ENCODE results near the gene NMB. TPM values are rescaled to one million over a fixed set of nuclear protein-coding genes. Genes with fewer than 3 reads are reported as not detected.

The NMB gene
- total and polyA plus RNA-seq, 2 of the 13 experiments (the other 11 are each of a cell fraction or from before 2014, with no cell fraction given) = 10.4 to 25.4 TPM

DNA sequence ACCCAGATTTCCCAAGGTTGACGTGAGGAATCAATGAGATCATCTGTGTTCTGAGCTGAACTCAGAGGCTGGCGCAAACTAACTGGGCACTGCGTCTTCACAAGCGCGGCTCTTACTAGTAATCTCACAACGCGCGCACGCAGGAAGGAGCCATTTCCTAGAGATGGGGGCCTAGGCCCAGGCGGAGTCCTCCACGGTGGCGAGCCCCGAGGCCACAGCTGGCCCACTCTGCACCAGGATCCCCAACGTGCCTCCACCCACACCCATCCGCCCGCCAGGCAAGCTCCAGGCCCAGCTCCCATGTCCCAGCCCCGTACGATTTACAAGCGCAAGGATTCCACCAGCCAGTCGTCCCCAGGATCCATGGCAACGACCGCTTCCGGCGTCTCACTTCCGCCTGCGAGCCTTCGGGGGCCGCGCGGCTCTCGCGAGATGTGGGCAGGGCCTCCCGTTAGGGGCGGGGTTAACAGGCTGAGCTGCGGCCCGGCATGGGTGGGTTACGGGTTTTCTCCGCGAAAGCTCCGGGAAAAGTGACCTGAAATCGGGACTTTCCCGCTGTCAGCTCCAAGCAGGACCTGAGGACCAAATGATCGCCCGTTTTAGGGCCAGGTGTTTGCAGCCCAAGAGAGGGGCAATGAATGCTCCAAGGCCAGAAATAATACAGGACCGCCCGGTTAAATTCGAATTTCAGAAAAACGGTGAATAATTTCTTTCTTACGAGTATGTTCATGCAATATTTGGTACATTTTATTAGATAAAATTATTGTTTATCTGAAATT is 3.9 kb downstream of the NMB start, which contains the start of gene WDR73 (continued):
- TF ChIP-seq, protein P1, sequence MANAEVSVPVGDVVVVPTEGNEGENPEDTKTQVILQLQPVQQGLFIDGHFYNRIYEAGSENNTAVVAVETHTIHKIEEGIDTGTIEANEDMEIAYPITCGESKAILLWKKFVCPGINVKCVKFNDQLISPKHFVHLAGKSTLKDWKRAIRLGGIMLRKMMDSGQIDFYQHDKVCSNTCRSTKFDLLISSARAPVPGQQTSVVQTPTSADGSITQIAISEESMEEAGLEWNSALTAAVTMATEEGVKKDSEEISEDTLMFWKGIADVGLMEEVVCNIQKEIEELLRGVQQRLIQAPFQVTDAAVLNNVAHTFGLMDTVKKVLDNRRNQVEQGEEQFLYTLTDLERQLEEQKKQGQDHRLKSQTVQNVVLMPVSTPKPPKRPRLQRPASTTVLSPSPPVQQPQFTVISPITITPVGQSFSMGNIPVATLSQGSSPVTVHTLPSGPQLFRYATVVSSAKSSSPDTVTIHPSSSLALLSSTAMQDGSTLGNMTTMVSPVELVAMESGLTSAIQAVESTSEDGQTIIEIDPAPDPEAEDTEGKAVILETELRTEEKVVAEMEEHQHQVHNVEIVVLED (CRISPR knock-in tag; IDR thresholded peaks at IDR 0.05; ENCODE audit: borderline replicate concordance) = peak; percentile 71
- TF ChIP-seq MED8 (CRISPR knock-in tag; IDR thresholded peaks at IDR 0.05; ENCODE audit: insufficient replicate concordance) (no peak), ZNF773 (CRISPR knock-in tag; IDR thresholded peaks at IDR 0.05; ENCODE audit: borderline replicate concordance) (0 out of 2 replicates have a peak, but pooled peaks have one; percentile 64), SPEN (CRISPR knock-in tag; IDR thresholded peaks at IDR 0.05; ENCODE audit: low read depth) (peak; percentile 82), YEATS2 (CRISPR knock-in tag; IDR thresholded peaks at IDR 0.05; ENCODE audit: borderline replicate concordance) (peak; percentile 96), ZFYVE20 (CRISPR knock-in tag; IDR thresholded peaks at IDR 0.05; ENCODE audit: borderline replicate concordance, low read depth) (no peak), HCFC1 (IDR thresholded peaks at IDR 0.05; ENCODE audit: low read depth, low read length) (peak; percentile 42; the same call in 1 of the 2 replicates), ZNF121 (CRISPR knock-in tag; IDR thresholded peaks at IDR 0.05) (no peak), ZKSCAN8 (CRISPR knock-in tag; IDR thresholded peaks at IDR 0.05; ENCODE audit: borderline replicate concordance) (no peak), ARNT2 (CRISPR knock-in tag; IDR thresholded peaks at IDR 0.05; ENCODE audit: low read depth) (peak; percentile 96; the same call in 1 of the 2 replicates), MATR3 (CRISPR knock-in tag; IDR thresholded peaks at IDR 0.05) (no peak), POLR2A (IDR thresholded peaks at IDR 0.05; ENCODE audit: insufficient read depth in 1 of 2, low read depth in 2 of 2, low read length in 2 of 2) (peak; percentile 68 to 77), ZNF350 (CRISPR knock-in tag; IDR thresholded peaks at IDR 0.05; ENCODE audit: borderline replicate concordance, low read depth) (peak; percentile 76), ZNF124 (CRISPR knock-in tag; IDR thresholded peaks at IDR 0.05) (no peak), ZNF263 (CRISPR knock-in tag; IDR thresholded peaks at IDR 0.05) (peak; percentile 47; the same call in 1 of the 2 replicates), ZNF776 (CRISPR knock-in tag; IDR thresholded peaks at IDR 0.05) (peak; percentile 81; the same call in 1 of the 2 replicates), MXD4 (CRISPR knock-in tag; IDR thresholded peaks at IDR 0.05) (peak; percentile 93), HNF1B (CRISPR knock-in tag; IDR thresholded peaks at IDR 0.05) (peak; percentile 71), ZNF563 (CRISPR knock-in tag; IDR thresholded peaks at IDR 0.05) (0 out of 2 replicates have a peak, but pooled peaks have one; percentile 43), ZNF160 (CRISPR knock-in tag; IDR thresholded peaks at IDR 0.05) (peak; percentile 77; the same call in 1 of the 2 replicates), TEF (CRISPR knock-in tag; IDR thresholded peaks at IDR 0.05) (no peak)
- TF ChIP-seq, protein P2, sequence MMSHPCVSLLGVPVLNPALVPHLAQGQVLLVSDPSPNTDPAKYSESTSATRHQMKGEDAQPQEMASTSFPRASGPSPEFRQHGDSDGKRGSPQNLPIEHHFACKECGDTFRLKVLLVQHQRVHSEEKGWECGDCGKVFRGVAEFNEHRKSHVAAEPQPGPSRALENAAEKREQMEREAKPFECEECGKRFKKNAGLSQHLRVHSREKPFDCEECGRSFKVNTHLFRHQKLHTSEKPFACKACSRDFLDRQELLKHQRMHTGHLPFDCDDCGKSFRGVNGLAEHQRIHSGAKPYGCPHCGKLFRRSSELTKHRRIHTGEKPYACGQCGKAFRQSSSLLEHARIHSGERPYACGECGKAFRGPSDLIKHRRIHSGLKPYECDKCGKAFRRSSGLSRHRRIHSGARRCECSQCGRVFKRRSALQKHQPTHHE (CRISPR knock-in tag; IDR thresholded peaks at IDR 0.05; ENCODE audit: borderline replicate concordance) = peak; percentile 65; the same call in 1 of the 2 replicates
- TF ChIP-seq, protein P3, sequence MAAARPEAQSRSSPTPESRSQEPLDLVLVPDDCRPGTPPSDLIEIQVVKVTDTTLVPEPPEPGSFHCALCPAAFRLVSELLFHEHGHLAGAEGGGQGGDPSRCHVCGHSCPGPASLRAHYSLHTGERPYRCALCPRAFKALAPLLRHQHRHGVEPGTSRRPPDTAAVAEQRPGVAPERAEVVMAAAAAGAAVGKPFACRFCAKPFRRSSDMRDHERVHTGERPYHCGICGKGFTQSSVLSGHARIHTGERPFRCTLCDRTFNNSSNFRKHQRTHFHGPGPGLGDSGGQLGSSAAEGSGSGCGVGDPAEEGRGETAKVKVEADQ (CRISPR knock-in tag; IDR thresholded peaks at IDR 0.05; ENCODE audit: borderline replicate concordance) = peak; percentile 59
